PC-3 (cell line): ENCODE data around the gene TMEM273. TPM values are rescaled to one million over a fixed set of nuclear protein-coding genes. Genes with fewer than 3 reads are reported as not detected.

ENCODE experiments used
- ATAC-seq: fragments of 200-7000 bp; cut with Tn5 transposase; 2 replicates; pipeline ENCODE4 v1.9.1; 2020; ENCODE audit warnings: mild to moderate bottlenecking, moderate library complexity
- BruUV-seq: library from RNA; stranded (reverse); fragments of 400-500 nt; replicated peaks from 2 replicates; lab custom pipeline; 2021; lab: Mats Ljungman, UMichigan
- CTCF ChIA-PET: fragments of 300-600 bp; sonication (Branson Sonifier 250); formaldehyde crosslinking; loops from one replicate; lab custom pipeline; 2022; ENCODE audit warnings: antibody characterized with exemption; lab: Charles Lee
- POLR2A ChIA-PET: fragments of 300-600 bp; sonication (Branson Sonifier 250); formaldehyde crosslinking; loops from one replicate; lab custom pipeline; 2022; ENCODE audit warnings: antibody characterized with exemption; ENCODE audit not compliant: unreplicated experiment; lab: Charles Lee
- DNase-seq: peaks from one replicate; pipeline ENCODE4 v3.0.0-alpha.2; 2015
- H2AFZ ChIP-seq: fragments of 300-600 bp; sonication (generic); 2 replicates; pipeline ENCODE4 v1.6.0; 2016; ENCODE audit warnings: antibody characterized with exemption, low read length
- H3F3A ChIP-seq: fragments of 300-600 bp; sonication (generic); one replicate; pipeline ENCODE4 v1.6.0; 2017; ENCODE audit warnings: antibody characterized with exemption, low read length, control low read depth, mild to moderate bottlenecking; ENCODE audit not compliant: unreplicated experiment
- H3K27ac ChIP-seq: fragments of 300-600 bp; sonication (generic); 2 replicates; pipeline ENCODE4 v1.5.1; 2016; ENCODE audit warnings: mild to moderate bottlenecking, low read length
- H3K27me3 ChIP-seq: fragments of 300-600 bp; sonication (generic); 2 replicates; pipeline ENCODE4 v1.6.1; 2016; ENCODE audit warnings: low read length, mixed read lengths
- H3K36me3 ChIP-seq: fragments of 300-600 bp; sonication (generic); 2 replicates; pipeline ENCODE4 v1.6.1; 2016; ENCODE audit warnings: low read depth, mixed run types, low read length, mixed read lengths
- H3K4me1 ChIP-seq: fragments of 300-600 bp; sonication (generic); 2 replicates; pipeline ENCODE4 v1.5.1; 2016; ENCODE audit warnings: low read length; ENCODE audit not compliant: insufficient read depth
- H3K4me2 ChIP-seq: fragments of 300-600 bp; sonication (generic); 2 replicates; pipeline ENCODE4 v1.6.0; 2016; ENCODE audit warnings: low read length
- H3K4me3 ChIP-seq: fragments of 300-600 bp; sonication (generic); 2 replicates; pipeline ENCODE4 v1.5.1; 2016; ENCODE audit warnings: mild to moderate bottlenecking, low read length, mixed read lengths
- H3K79me2 ChIP-seq: fragments of 300-600 bp; sonication (generic); 2 replicates; pipeline ENCODE4 v1.6.1; 2017; ENCODE audit warnings: low read length, mixed read lengths
- H3K9ac ChIP-seq: fragments of 300-600 bp; sonication (generic); 2 replicates; pipeline ENCODE4 v1.6.0; 2016; ENCODE audit warnings: mild to moderate bottlenecking, low read length
- H3K9me2 ChIP-seq: fragments of 300-600 bp; sonication (generic); replicated peaks from 2 replicates; pipeline ENCODE4 v1.6.1; 2016; ENCODE audit warnings: mixed run types, low read length, mixed read lengths
- H3K9me3 ChIP-seq: fragments of 300-600 bp; sonication (generic); 2 replicates; pipeline ENCODE4 v1.6.1; 2016; ENCODE audit warnings: low read length, mixed read lengths
- H4K20me1 ChIP-seq: fragments of 300-600 bp; sonication (generic); 2 replicates; pipeline ENCODE4 v1.6.1; 2016; ENCODE audit warnings: low read length, mixed read lengths
- EZH2 ChIP-seq: fragments of 300-600 bp; sonication (generic); IDR thresholded peaks from one replicate; pipeline ENCODE4 v1.6.1; 2017; ENCODE audit warnings: antibody characterized with exemption, mild to moderate bottlenecking, low read length; ENCODE audit not compliant: unreplicated experiment
- EZH2phosphoT487 ChIP-seq: fragments of 300-600 bp; sonication (generic); IDR thresholded peaks from 2 replicates; pipeline ENCODE4 v1.6.1; 2018; ENCODE audit warnings: mild to moderate bottlenecking, antibody characterized with exemption, low read length, borderline replicate concordance
- intact Hi-C: fragments of 100-400 bp; cut with micrococcal nuclease; formaldehyde crosslinking; loops from 2 replicates; pipeline ENCODE4 v1.9.0; 2023
- total RNA-seq: library from RNA; depleted of rRNA; stranded (reverse); fragments of >200 nt; gene quantifications from 2 replicates; pipeline ENCODE4 v1.2.3, GENCODE V29; 2014
- TF ChIP-seq, protein P1 (sequence below): fragments of 300-600 bp; sonication (generic); conservative IDR thresholded peaks from 2 replicates; pipeline ENCODE4 v1.5.1; 2017; ENCODE audit warnings: antibody characterized with exemption, low read depth, mild to moderate bottlenecking, low read length

TMEM273 gene
- total RNA-seq, 1 experiment from 2014 or later, result not detected

DNA sequence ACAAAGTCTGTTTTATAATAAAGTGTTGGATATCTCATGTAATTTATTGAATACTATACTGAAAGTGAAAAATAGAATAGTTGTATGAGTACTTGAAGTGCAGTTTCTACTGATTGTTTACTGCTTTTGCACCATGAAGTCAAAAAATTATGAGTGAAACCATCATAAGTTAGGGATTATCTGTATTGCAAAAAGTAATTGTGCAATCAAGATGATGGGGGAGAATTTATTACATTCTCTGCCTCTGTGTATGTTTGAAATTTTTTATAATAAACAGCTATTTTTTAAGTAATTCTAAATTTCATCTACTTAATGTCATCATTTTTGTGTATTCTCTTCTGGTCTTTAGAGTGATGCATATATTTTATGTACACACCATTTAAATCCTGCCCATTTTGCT is 47.2 kb upstream of the TMEM273 start:
- Histone ChIP-seq H3K9me3 (no peaks in the 10 kb centered on the region), H3K79me2 (no peaks in the 10 kb centered on the region), H3F3A (no peaks in the 10 kb centered on the region), H3K27ac (no peak overlapping the region), H3K9ac (no peak overlapping the region), H4K20me1 (no peaks in the 10 kb centered on the region), H3K4me1 (no peaks in the 10 kb centered on the region), H3K4me3 (no peak overlapping the region), H2AFZ (no peak overlapping the region), H3K9me2 (no peaks in the 10 kb centered on the region), H3K27me3 (peaks cover 67% of the 10 kb centered on the region), H3K4me2 (no peak overlapping the region), H3K36me3 (no peaks in the 10 kb centered on the region)
- intact Hi-C loops, result no loop called here
- DNase-seq (no peak), ATAC-seq (no peak)
- POLR2A ChIA-PET, result no interaction called here
- no TSS peak for BruUV-seq
- CTCF ChIA-PET, result no interaction called here
- TF ChIP-seq EZH2, result no peak
- no peak for TF ChIP-seq EZH2phosphoT487
- TF ChIP-seq, protein P1, sequence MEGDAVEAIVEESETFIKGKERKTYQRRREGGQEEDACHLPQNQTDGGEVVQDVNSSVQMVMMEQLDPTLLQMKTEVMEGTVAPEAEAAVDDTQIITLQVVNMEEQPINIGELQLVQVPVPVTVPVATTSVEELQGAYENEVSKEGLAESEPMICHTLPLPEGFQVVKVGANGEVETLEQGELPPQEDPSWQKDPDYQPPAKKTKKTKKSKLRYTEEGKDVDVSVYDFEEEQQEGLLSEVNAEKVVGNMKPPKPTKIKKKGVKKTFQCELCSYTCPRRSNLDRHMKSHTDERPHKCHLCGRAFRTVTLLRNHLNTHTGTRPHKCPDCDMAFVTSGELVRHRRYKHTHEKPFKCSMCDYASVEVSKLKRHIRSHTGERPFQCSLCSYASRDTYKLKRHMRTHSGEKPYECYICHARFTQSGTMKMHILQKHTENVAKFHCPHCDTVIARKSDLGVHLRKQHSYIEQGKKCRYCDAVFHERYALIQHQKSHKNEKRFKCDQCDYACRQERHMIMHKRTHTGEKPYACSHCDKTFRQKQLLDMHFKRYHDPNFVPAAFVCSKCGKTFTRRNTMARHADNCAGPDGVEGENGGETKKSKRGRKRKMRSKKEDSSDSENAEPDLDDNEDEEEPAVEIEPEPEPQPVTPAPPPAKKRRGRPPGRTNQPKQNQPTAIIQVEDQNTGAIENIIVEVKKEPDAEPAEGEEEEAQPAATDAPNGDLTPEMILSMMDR, result no peak

- Histone ChIP-seq H2AFZ (no peak overlapping the region), H3K9ac (no peak overlapping the region), H3K4me1 (no peaks in the 10 kb centered on the region), H3K27me3 (peaks cover 60% of the 10 kb centered on the region), H4K20me1 (no peaks in the 10 kb centered on the region), H3K4me2 (no peak overlapping the region), H3K36me3 (no peaks in the 10 kb centered on the region), H3K4me3 (no peak overlapping the region), H3K9me3 (no peaks in the 10 kb centered on the region), H3K27ac (no peak overlapping the region), H3F3A (no peaks in the 10 kb centered on the region), H3K9me2 (no peaks in the 10 kb centered on the region), H3K79me2 (no peaks in the 10 kb centered on the region)
- CTCF ChIA-PET, result no interaction called here
- DNase-seq, result no peak
- no peak for TF ChIP-seq EZH2phosphoT487
- TF ChIP-seq, protein P1, result no peak
- TF ChIP-seq EZH2, result no peak
- no TSS peak for BruUV-seq
- no peak for ATAC-seq
- POLR2A ChIA-PET, result no interaction called here
- intact Hi-C loops, result no loop called here
Measured at GRCh38 chr10:49231086-49231820, 43.1 kb upstream of the TMEM273 start.

- no peak for ATAC-seq
- CTCF ChIA-PET, result no interaction called here
- TF ChIP-seq, protein P1, result no peak
- TF ChIP-seq EZH2 (no peak), EZH2phosphoT487 (no peak)
- BruUV-seq, result no TSS peak
- POLR2A ChIA-PET, result no interaction called here
- Histone ChIP-seq H4K20me1 (no peaks in the 10 kb centered on the region), H3K9me2 (no peaks in the 10 kb centered on the region), H3K4me3 (no peak overlapping the region), H3K36me3 (no peaks in the 10 kb centered on the region), H3K9me3 (no peaks in the 10 kb centered on the region), H3K4me2 (no peak overlapping the region), H3K9ac (no peak overlapping the region), H3K4me1 (no peaks in the 10 kb centered on the region), H3K27me3 (peaks cover 49% of the 10 kb centered on the region), H3F3A (no peaks in the 10 kb centered on the region), H3K27ac (no peak overlapping the region), H3K79me2 (no peaks in the 10 kb centered on the region), H2AFZ (no peak overlapping the region)
- intact Hi-C loops, result no loop called here
- DNase-seq, result no peak
Measured at GRCh38 chr10:49230004-49230403, 41.8 kb upstream of the TMEM273 start.
